GM18511 (cell line): ENCODE results near the gene MMP2.

ENCODE experiments used
- ATAC-seq: cut with Tn5 transposase; IDR thresholded peaks from one replicate; pipeline ENCODE4 v1.9.1; 2021; ENCODE audit warnings: mild to moderate bottlenecking, moderate library complexity; ENCODE audit not compliant: unreplicated experiment

The MMP2 gene

DNA sequence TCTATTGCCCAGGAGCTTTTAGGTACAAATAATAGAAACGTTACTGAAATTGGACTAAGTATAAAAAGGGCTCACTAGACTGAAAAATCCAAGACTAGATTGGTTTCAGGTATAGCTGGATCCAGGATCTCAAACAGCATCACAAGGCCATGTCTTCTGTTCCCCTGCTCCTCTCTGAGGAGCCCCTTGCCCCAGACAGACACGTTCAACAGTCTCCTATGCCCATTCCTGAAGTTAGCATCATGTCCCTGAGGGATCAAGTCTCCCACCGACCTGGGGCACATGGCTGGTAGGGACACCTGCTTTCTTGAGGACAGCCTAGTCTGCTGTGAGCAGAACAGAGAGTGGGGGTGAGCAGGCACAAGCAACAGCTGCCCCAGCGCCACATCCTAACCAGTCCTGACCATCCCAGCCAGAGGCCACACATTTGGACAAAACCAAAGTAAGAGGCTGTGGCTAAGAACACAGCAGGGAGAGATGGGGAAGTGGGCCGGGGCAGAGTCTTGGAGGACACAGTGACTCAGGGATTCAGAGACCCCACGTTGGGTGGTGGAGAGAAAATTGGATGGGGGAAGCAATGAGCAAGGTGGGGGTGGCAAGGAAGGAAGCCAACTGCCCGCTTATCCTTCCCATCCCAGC, 10.5 kb upstream of the MMP2 start:
- no peak for ATAC-seq

DNA sequence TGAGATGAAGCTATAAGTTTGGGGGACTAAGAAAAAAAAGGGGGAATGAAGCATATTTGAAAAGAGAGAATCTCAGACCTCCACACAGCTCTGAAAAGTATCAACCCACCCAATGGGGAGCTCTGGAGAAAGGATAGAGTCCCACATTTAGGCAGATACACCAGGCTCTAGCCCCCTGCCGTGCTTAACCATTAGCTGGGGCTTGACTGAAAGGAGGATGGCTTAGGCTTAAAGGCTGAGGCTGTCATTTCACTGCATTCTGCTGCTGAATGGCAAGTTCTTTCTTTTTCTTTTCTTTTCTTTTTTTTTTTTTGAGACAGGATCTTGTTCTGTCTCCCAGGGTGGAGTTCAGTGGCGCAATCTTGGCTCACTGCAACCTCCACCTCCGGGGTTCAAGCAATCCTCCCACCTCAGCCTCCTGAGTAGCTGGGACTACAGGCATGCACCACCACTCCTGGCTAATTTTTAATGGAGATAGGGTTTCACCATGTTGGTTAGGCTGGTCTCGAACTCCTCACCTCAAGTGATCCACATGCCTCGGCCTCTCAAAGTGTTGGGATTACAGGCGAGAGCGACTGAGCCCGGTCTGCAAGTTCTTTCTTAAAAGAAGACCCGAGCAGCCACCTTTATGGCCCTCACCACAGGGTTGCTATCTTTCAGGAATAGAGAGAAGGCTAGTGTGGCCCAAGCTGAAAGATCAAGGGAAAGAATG, 9.0 kb upstream of the MMP2 start:
- no peak for ATAC-seq

DNA sequence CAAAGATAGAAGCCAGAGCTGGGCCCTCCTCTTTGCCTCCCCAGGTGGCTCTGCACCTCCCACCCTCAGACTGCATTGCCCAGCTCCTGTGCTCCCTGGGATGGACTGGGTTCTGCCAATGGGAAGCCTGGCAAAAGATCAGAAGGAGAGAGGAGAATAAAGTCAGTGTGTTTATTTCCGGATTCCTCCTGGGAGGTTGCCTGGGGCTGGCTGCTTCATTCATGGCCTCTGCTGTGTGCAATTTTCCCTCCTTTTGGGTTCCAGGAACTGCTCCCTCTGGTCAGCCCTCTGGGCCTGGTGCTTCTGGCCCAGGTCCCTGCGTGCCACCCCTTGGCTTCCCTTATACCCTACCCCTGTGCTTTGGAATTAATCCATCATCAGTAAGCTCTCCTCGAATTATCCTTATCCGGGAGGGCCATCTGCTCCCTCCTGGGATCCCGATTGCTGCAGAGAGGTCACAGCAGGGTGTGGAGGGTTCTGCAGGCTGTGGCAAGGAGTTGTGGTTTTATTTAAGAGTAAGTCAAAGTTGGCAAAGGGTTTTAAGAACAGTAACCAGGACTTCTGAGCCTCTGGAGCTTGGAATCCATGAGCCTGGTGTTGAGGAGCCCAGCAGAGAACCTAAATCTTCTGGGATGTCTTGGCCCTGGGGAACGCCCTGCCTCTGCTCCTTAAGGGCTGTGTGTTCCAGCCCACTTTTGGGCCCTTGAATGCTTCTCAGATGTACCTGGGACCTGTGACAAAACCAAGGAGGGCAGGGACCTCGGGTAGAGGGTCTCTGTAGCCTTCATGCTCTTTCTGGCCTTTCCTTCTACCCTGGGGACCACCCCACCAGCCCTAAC, 8.2 kb upstream of the MMP2 start:
- ATAC-seq, result no peak

DNA sequence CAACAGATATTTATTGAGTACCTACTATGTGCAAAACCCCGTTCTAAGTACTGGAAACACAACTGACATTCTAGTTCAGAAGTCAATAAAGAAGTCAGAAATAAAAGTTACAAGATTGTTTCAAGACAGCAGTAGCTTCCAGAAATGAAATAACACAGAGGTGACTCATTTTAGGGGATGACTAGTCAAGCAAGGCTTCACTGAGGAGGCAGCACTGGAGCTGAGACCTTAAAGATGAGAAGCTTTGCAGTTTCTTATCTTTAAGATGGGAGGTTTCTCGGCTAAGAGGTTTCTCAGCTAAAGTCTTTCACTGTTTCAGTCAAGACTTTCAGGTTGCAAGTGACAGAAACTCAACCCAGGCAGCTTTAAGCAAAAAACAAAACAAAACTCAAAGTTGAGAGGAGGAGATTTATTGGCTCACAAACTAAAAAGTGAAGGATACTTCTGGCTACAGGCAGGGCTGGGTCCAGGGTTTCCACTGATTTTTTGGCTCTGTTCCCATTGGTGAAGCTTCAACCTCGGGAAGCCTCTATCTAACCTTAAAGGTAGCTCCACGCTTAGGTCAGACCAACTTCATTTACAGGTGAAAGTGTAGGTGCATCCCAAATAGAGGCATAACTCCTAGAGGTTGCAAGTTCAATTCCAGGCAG, 7.4 kb upstream of the MMP2 start:
- peak; percentile 72 for ATAC-seq

DNA sequence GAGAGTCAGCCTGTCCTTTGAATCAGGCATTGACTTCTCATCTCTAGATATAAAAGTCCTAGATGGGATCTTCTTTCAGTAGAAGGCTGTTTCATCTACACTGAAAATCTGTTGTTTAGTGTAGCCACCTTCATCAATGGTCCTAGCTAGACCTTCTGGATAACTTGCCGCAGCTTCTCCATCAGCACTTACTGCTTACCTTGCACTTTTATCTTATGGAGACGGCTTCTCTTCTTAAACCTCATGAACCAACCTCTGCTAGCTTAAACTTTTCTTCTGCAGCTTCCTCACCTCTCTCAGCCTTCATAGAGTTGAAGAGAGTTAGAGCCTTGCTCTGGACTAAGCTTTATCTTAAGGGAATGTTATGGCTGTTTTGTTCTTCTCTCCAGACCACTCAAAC, 5.4 kb upstream of the MMP2 start:
- no peak for ATAC-seq

DNA sequence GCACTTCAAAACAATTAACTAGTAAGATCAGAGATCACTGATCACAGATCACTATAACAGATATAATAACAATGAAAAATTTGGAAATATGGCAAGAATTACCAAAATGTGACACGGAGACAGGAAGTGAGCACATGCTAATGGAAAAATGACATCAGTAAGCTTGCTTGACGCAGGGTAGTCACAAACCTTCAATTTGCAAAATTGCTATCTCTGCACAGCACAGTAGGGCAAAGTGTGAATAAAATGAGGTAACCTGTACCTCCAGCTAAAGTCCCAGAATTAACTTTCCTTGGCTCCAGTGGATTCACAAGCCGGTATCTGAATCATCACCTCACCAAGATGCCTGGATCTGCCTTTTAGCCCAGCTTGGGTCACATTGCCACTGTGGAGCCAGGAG, 4.2 kb upstream of the MMP2 start:
- ATAC-seq, result no peak

DNA sequence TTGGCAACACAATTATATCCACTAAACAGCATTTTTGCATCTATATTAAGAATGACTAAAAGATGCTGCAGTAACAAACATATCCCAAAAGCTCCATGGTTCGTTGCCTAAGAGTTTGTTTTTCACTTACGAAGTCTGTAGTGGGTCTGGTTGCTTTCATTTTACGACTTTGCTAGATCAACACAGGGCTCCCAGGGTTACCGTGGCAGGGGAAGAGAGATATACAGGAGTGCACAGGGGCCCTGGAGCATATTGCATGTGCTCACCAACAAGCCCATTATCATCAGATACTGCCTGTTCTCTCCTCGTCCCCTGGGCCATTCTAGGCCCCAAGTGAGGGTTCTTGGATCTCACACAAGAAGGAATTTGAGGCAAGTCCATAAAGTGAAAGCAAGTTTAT, 3.1 kb upstream of the MMP2 start:
- no peak for ATAC-seq

DNA sequence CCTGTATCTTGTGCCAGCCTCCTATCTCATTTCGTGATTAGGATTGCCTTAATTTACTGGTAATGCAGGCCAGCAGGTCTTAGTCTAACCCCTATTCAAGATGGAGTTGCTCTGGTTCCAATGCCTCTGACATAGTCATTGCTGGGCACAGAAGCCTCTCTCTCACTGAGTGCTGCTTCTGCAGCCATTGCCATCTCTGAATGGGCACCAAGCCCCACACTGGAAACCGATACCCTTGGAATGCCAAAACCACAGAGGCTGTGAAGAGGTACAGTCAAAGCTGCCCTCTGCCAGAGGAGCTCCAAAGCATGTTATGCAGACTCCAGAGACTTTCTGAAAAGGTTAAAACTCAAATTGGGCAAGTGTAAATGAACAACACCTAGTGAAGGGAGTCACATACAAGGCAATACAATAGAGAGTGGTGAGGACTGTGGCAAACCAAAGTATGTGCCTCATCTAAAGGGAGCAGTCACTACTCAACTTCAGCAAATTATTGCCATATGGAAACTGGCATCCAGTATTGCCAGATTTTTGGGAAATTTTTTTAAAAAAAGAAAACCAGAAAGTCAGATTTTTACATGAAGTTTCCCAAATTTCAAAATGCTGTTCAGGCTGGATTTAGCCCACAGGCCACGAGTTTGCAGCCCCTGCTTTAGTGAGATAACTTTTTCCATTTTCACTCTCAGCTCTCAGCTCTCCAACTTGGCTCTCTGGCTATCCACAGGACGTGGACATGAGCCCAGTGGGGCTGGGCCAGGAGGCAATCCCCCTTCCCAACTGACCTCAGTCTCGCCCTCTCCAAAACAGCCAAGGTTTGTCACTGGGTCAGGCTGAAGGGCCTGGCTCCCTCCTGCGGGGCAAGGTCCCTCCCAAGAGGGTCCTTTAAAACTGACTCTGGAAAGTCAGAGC, 2.1 kb upstream of the MMP2 start:
- no peak for ATAC-seq

DNA sequence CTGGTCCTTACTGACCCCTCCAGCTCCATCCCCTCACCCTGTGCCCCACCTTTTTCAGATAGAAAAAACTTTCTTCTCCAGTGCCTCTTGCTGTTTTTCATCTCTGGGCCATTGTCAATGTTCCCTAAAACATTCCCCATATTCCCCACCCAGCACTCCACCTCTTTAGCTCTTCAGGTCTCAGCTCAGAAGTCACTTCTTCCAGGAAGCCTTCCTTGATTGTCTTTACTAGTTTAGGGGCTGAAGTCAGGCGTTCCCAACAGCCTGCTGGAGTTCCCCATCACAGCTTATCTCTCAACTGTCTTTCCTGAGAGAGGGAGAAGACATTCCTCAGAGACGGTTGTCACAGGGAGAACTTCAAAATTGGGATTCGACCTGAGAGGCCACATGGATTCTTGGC, 1.3 kb upstream of the MMP2 start:
- ATAC-seq, result no peak

DNA sequence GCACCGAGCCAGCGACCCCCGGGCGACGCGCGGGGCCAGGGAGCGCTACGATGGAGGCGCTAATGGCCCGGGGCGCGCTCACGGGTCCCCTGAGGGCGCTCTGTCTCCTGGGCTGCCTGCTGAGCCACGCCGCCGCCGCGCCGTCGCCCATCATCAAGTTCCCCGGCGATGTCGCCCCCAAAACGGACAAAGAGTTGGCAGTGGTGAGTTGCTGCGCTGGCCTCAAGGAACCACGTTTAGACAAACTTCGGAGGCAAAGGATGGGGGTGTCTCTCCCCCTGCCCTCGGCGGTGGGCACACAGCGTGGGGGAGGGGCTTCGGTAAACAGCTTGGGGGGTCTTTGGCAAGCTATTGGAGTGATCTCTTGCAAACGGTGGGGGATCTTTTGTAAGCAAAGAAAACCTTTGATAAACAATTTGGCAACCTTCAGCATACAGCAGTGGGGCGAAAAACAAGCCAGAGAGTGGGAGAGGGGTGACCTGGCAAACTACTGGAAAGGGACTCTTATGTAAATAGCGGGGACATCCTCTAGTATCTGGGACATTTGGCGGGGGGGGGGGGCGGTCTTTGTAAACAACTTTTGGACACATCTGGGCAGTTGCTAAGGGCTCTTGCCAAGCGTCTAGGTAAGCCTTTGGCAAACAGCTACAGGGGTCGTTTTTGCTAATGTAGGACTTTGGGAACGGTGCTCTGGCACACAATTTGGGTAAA, 587 bp downstream of the MMP2 start:
- ATAC-seq, result no peak

DNA sequence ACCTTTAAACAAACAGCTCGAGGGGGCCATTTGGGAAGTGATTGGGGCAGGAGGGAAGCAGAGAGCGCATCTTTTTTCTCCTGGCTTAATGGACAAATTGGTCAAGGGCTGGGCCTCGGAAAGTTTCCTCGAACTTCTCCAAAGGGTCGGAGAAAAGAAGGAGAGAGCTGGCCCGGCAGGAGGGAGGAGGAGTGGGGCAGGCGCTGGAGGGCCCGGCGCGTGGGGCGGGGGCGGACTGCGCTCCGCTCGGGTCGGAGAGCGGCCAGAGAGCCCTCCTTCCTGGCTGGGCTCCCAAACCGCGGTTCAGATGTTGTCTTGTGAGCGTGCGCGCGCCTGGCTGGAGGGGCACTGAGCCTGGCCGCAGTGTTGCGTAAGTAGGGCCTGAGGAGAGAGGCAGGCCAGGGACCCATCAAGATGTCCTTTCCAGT, 1.2 kb downstream of the MMP2 start:
- ATAC-seq, result no peak

DNA sequence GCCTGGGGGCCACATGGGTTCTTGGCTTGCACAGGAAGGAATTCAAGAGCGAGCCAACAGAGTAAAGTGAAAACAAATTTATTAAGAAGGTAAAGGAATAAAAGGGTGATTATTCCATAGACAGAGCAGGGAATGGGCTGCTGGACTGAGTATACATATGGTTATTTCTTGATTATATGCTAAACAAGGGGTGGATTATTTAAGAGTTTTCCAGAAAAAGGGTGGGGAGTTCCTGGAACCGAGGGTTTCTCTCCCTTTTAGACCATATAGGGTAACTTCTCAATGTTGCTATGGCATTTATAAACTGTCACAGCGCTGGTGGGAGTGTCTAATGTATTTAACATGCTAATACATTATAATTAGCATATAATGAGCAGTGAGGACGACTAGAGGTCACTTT, 2.0 kb downstream of the MMP2 start:
- no peak for ATAC-seq

DNA sequence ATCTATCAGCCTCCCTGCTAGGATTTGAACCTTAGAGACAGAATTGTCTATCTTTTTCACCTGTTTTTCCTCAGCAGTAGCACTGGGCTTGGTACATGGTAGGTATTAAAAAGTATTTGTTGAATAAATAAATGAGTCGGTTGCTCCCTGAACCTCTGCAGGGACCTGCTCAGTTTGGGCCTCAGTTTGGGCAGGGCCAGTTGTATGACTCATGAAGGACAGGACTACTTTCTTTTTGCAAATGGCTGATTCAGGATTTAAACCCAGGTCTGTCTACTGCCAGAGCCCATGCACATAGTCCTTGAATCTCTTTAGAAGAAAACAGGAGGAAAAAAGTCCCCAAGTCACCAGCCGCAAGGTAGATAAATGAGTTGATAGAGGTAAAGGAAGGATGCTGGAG, 3.1 kb downstream of the MMP2 start:
- ATAC-seq, result no peak

DNA sequence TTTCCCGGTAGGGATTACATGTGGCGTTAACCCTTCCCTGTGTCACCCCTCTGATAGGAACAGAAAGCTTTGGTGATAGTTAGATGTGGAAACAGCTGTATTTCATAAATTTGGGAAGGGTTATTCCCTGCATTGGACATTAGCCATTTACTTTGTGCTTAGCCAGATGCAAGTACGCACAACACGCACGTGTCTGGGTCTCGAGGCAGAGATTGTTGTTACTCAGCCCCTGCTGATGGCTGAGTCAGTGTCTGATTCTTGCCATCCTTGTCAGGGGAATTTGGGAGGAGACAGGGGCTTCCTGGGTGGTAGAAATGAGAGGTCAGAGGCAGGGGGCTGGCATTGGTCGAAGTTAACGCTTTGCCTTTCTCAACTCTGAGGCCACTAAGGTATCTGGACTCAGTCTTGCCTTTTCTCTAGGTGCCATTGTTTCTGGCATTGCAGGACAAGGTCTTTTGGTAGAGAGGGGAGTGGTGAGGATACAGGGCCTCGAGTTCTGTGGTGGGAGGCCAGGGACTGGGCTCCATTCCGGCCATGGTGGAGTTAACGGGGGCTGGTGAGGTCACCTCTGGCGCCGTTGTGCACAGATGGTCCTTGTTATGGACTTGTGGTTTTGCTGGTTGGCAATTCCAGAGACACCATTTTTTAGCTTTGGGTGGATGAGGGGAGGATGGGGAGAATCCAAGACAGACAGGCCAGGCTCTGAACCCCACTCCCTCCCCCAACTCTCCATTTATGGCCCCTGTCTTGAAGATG, 8.2 kb downstream of the MMP2 start:
- ATAC-seq, result no peak

DNA sequence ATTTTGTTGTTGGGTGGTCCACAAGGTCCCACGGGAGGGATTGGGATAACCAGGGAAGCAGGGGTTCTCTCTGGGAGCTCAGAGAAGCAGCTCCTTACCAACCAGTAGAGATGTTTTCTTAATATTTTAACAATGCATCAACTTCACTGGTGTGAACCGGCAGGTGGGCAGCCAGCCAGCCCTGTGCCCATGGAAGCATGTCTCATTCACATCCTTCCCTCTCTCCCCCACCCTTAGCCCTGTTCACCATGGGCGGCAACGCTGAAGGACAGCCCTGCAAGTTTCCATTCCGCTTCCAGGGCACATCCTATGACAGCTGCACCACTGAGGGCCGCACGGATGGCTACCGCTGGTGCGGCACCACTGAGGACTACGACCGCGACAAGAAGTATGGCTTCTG, 9.3 kb downstream of the MMP2 start:
- ATAC-seq, result no peak

DNA sequence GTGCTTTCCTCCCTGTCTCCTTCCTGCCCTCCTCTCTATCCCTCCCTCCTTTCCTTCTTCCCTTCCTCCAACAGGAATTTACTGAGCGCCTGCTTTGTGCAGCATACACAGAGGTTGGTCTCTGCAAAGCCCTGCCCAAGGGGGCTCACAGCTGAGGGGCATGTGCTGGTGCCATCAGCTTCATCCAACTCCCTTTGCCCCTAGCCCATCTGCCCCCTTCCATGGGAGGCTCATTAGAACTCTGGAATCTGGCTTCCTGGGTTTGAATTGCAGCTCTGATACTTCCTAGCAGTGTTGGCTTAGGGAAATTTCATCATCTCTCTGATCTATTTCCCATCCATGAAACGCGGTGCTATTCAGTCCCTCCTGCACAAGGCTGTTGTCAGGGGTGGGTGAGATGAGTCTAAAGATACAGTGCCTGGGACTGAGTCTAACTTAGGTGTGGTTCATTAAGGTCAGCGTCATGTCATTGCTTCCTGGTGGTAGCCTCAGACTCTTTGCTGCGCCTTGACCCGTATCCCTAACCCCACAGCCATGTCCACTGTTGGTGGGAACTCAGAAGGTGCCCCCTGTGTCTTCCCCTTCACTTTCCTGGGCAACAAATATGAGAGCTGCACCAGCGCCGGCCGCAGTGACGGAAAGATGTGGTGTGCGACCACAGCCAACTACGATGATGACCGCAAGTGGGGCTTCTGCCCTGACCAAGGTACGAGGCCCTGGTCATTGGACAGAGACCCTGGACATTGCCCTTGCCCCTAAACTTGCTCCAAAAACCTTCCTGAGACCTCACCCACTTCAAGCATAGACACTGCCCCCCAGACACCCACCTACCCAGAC, 10.3 kb downstream of the MMP2 start:
- no peak for ATAC-seq

DNA sequence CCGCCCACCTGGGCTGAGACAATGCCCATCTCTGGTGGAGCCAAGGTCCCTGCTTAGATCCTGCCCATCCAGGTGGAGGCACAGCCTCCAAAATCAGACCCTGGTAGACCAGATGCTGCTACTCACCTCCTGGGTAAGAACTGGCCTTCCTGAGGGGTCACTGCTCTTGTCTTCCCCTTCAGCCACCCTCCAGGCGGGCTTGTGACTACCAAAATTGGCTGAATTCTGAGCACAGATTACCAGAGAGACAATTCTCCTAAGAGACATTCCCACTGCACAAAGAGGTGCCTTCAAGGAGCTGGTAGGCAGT, 10.9 kb downstream of the MMP2 start:
- no peak for ATAC-seq

DNA sequence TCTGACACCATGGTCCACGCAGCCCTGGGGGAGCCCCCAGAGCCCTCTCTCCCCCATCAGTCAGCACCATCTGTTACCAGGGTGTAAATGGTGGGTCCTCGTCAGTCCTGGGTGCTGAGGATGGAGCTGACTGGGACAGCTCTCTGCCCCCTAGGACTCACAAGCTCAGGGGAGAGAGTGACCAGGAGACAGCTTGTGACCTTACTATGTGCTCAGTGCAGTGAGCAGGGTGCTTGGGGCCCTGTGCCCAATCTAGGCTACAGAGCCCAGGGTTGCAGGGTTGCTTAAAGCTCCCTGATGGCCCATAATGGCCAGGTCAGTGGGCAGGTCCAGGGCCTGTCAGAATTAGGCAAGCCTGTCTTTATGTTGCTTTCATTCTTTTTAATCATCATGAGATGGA, 11.3 kb downstream of the MMP2 start:
- ATAC-seq, result no peak
